Tibial nerve (tissue), 4 donors: ENCODE results near the gene FNDC1. TPM values are rescaled to one million over a fixed set of nuclear protein-coding genes. Genes with fewer than 3 reads are reported as not detected.
A peak's percentile ranks its signal among the peaks of the same experiment; 100 is the strongest.

ENCODE experiments used
- DNase-seq, 2 donors: peaks; one replicate each; pipeline ENCODE4 v3.0.0-alpha.2; 2019; ENCODE audit warnings: low spot score in 2 of 2
- H3K27ac ChIP-seq, 4 donors: fragments of 200-600 bp; sonication (generic) in 3 of 4; one replicate each; pipeline ENCODE4 v1.5.1; 2017 to 2019; ENCODE audit warnings: mild to moderate bottlenecking in 1 of 4
- H3K27me3 ChIP-seq, 2 donors: fragments of 200-600 bp; sonication (generic) in 1 of 2; one replicate each; pipeline versions ENCODE4 v1.5.1 to v1.6.0; 2017 to 2019
- H3K36me3 ChIP-seq, 3 donors: fragments of 200-600 bp; sonication (generic); one replicate each; pipeline ENCODE4 v1.5.1; 2018 to 2019
- H3K4me1 ChIP-seq, 4 donors: fragments of 200-600 bp; sonication (generic) in 3 of 4; one replicate each; pipeline ENCODE4 v1.5.1; 2017 to 2019
- H3K4me3 ChIP-seq, 4 donors: fragments of 200-600 bp; sonication (generic) in 3 of 4; one replicate each; pipeline ENCODE4 v1.5.1; 2017 to 2019; ENCODE audit warnings: mild to moderate bottlenecking in 1 of 4, moderate library complexity in 1 of 4
- H3K9me3 ChIP-seq, 4 donors: fragments of 200-600 bp; sonication (generic) in 3 of 4; one replicate each; pipeline ENCODE4 v1.5.1; 2017 to 2019
- CTCF ChIP-seq, 5 experiments: fragments of 200-600 bp in 3 of 5; fragments of 450-650 bp in 2 of 5; sonication (generic) in 3 of 5; IDR thresholded peaks; one replicate each; pipeline ENCODE4 v1.5.1; 2016 to 2019; ENCODE audit warnings: antibody characterized with exemption in 5 of 5, mild to moderate bottlenecking in 3 of 5, moderate library complexity in 2 of 5
- EP300 ChIP-seq, 2 donors: sonication (generic); formaldehyde crosslinking; IDR thresholded peaks; one replicate each; pipeline ENCODE4 v1.6.1; 2017; ENCODE audit warnings: antibody characterized with exemption in 2 of 2, mild to moderate bottlenecking in 1 of 2
- POLR2A ChIP-seq, 2 donors: fragments of 450-650 bp; IDR thresholded peaks; one replicate each; pipeline ENCODE4 v1.6.1; 2017; ENCODE audit warnings: antibody characterized with exemption in 2 of 2, mild to moderate bottlenecking in 2 of 2, moderate library complexity in 2 of 2
- WGBS, 2 donors: methylation state at CpG; one replicate each; pipeline ENCODE4 v1.1.5; 2018; 5-methylcytosine and 5-hydroxymethylcytosine counted together
- total RNA-seq, 4 donors: library from RNA; depleted of rRNA; stranded (reverse); fragments of >200 nt; gene quantifications; one replicate each; pipeline ENCODE4 v1.1.0, GENCODE V29; 2016

Gene FNDC1
- total RNA-seq, 4 donors from 2014 or later, result 2.1 to 8.2 (median 5.4) TPM

- H3K4me1 ChIP-seq, result peaks cover 0 to 20% (median 0%) of the 10 kb centered on the region in 4 donors
- peak overlapping the region in 1 of 4 donors; percentile 6 for H3K27ac ChIP-seq
- no peaks in the 10 kb centered on the region for H3K27me3 ChIP-seq
- TF ChIP-seq CTCF (IDR thresholded peaks at IDR 0.05) (no peak), EP300 (IDR thresholded peaks at IDR 0.05) (no peak), POLR2A (IDR thresholded peaks at IDR 0.05) (no peak)
- no peaks in the 10 kb centered on the region for H3K36me3 ChIP-seq
- peak in 1 of 2 donors; percentile 23 for DNase-seq
- no peak overlapping the region for H3K4me3 ChIP-seq
- 79 to 90% methylated on average over 6 of the region's 6 CpGs for WGBS, 2 donors
- H3K9me3 ChIP-seq, result no peaks in the 10 kb centered on the region
Observed at GRCh38 chr6:159257846-159258245, 88.6 kb downstream of the FNDC1 start.

GRCh38 chr6:159259441-159260125 is 90.4 kb downstream of the FNDC1 start:
- Histone ChIP-seq H3K4me3 (no peak overlapping the region), H3K9me3 (no peaks in the 10 kb centered on the region), H3K27me3 (no peaks in the 10 kb centered on the region), H3K36me3 (no peaks in the 10 kb centered on the region), H3K27ac (no peak overlapping the region), H3K4me1 (peaks cover 0 to 16% (median 0%) of the 10 kb centered on the region in 4 donors)
- TF ChIP-seq EP300 (IDR thresholded peaks at IDR 0.05), result no peak
- no peak for TF ChIP-seq POLR2A (IDR thresholded peaks at IDR 0.05)
- no peak for TF ChIP-seq CTCF (IDR thresholded peaks at IDR 0.05)
- no peak for DNase-seq
- 67 to 77% methylated on average over 3 of the region's 3 CpGs for WGBS, 2 donors

- Histone ChIP-seq H3K27me3 (no peaks in the 10 kb centered on the region), H3K4me3 (no peak overlapping the region), H3K9me3 (no peaks in the 10 kb centered on the region), H3K27ac (no peak overlapping the region), H3K36me3 (no peaks in the 10 kb centered on the region), H3K4me1 (peaks cover 0 to 16% (median 0%) of the 10 kb centered on the region in 4 donors)
- WGBS, 2 donors, result 73 to 84% methylated on average over 4 of the region's 4 CpGs
- no peak for DNase-seq
- TF ChIP-seq POLR2A (IDR thresholded peaks at IDR 0.05) (no peak), EP300 (IDR thresholded peaks at IDR 0.05) (no peak), CTCF (IDR thresholded peaks at IDR 0.05) (no peak)
Observed at GRCh38 chr6:159260208-159260607, 91.0 kb downstream of the FNDC1 start.

GRCh38 chr6:159261995-159262394 is 92.8 kb downstream of the FNDC1 start:
- Histone ChIP-seq H3K27me3 (no peaks in the 10 kb centered on the region), H3K4me3 (no peak overlapping the region), H3K36me3 (no peaks in the 10 kb centered on the region), H3K9me3 (no peaks in the 10 kb centered on the region), H3K27ac (no peak overlapping the region), H3K4me1 (peaks cover 0 to 16% (median 0%) of the 10 kb centered on the region in 4 donors)
- TF ChIP-seq CTCF (IDR thresholded peaks at IDR 0.05), result no peak
- TF ChIP-seq POLR2A (IDR thresholded peaks at IDR 0.05), result no peak
- TF ChIP-seq EP300 (IDR thresholded peaks at IDR 0.05), result no peak
- no peak for DNase-seq

GRCh38 chr6:159262586-159262985 is 93.4 kb downstream of the FNDC1 start:
- WGBS, 2 donors, result 75 to 77% methylated on average over 2 of the region's 2 CpGs
- Histone ChIP-seq H3K36me3 (no peaks in the 10 kb centered on the region), H3K27me3 (no peaks in the 10 kb centered on the region), H3K4me1 (peaks cover 0 to 16% (median 0%) of the 10 kb centered on the region in 4 donors), H3K27ac (no peak overlapping the region), H3K4me3 (no peak overlapping the region), H3K9me3 (no peaks in the 10 kb centered on the region)
- DNase-seq, result no peak
- TF ChIP-seq CTCF (IDR thresholded peaks at IDR 0.05), result no peak
- TF ChIP-seq POLR2A (IDR thresholded peaks at IDR 0.05), result no peak
- no peak for TF ChIP-seq EP300 (IDR thresholded peaks at IDR 0.05)
